HG02642 (cell line): ENCODE measurements around the gene SHFL.

Experiments
- ATAC-seq: cut with Tn5 transposase; IDR thresholded peaks from one replicate; pipeline ENCODE4 v1.9.1; 2021; ENCODE audit warnings: mild to moderate bottlenecking; ENCODE audit not compliant: unreplicated experiment, poor library complexity

The SHFL gene

DNA sequence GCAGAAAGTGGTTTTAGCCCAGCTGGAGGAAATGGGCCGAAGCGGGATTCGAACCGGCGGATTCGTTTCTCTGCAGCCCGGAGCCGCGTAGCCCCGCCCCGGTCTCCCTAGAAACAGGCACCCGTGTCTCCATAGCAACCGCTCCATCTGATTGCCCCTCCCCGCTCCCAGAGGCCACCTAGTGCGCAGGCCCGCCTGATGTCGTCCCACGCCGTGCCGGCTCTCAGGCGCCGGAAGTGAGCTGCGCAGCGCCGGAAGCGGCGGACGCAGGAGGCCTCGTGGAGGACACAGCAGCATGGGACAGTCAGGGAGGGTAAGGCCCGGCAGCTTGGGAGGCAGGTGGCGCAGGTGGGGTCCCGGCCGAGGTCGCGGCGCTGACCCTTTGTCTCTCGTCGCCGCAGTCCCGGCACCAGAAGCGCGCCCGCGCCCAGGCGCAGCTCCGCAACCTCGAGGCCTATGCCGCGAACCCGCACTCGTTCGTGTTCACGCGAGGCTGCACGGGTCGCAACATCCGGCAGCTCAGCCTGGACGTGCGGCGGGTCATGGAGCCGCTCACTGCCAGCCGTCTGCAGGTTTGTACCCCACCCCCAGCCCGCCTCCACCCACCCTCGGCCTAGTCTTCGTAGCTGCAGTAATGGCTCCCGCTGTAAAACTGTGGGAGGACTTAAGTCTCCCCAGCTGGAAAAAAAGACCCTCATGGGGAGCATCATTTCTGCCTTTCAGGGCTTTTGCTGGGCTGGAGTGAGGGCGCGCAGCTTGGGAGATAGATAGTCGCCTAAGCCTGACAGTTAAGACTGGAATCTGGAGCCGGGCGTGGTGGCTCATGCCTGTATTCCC, 20.2 kb downstream of the SHFL start, which contains the start of gene PPAN:
Gene PPAN (plus strand): TSS at position 263 of the 837 bp plus-strand sequence. CDS start 33 bp downstream, at position 296.
- peak; percentile 67 for ATAC-seq

DNA sequence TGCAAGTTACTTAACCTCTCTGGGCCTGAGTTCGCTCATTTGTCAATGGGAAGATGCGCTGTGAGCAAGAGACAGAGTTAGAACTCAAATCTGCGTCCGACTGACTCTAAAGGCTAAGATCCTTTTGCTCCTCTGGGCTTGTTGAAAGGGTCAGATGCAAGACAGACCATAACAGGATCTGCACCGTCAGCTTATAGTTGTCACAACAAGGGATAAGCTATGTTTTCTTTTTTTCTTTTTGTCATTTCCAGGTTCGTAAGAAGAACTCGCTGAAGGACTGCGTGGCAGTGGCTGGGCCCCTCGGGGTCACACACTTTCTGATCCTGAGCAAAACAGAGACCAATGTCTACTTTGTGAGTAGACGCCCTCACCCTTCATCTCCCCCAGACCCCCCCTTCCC, 21.1 kb downstream of the SHFL start:
- no peak for ATAC-seq

DNA sequence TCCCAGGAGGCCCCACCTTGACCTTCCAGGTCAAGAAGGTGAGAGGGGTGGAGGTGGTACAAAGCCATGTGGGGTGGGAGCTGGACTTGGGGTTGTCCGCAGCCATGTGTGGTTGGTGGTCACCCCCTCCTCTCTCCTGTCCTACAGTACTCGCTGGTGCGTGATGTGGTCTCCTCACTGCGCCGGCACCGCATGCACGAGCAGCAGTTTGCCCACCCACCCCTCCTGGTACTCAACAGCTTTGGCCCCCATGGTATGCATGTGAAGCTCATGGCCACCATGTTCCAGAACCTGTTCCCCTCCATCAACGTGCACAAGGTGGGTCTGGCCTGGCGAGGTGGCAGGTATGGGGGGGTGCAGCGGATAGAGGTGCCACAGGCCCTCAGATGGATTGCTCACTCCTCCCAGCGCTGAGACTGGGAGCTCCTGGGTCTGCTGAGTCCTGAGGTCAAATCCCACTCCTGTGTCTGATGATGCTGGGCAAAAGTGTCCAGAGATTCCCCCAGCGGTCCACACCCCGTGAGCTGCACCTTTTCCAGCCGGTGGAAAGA, 21.8 kb downstream of the SHFL start:
- no peak for ATAC-seq

DNA sequence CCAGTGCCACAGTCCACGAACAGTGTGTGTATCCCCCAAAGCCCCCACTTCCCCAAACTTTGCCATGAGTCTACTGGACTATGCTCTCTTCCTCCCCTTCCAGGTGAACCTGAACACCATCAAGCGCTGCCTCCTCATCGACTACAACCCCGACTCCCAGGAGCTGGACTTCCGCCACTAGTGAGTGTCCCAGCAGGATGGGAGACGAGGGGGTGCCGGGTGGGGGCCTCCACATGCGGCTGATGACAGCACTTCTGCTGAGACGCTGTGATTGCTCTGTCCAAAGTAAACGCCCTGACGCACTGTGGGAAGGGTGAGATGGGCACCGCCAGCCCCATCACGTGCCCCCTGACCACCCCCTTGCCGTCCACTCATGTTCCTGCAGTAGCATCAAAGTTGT, 23.4 kb downstream of the SHFL start:
- ATAC-seq = no peak

DNA sequence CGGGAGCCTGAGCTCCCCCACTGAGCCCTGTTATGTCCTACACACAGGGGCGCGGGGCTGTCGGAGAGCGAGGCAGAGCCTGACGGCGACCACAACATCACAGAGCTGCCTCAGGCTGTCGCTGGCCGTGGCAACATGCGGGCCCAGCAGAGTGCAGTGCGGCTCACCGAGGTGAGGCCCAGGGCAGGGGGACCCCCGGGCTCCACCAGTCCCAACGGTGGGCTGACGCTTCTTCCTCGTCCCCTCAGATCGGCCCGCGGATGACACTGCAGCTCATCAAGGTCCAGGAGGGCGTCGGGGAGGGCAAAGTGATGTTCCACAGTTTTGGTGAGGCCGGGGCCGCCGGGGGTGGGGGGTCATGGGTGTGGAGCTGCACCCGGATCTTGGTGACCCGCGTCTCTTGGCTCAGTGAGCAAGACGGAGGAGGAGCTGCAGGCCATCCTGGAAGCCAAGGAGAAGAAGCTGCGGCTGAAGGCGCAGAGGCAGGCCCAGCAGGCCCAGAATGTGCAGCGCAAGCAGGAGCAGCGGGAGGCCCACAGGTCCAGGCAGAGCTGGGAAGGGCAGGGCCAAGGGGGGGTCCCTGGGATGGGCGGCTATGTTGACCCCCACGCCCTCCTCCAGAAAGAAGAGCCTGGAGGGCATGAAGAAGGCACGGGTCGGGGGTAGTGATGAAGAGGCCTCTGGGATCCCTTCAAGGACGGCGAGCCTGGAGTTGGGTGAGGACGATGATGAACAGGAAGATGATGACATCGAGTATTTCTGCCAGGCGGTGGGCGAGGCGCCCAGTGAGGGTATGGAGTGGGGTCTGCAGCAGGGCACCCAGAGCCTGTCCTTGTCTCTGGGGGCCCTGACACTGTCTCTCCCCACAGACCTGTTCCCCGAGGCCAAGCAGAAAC, 24.2 kb downstream of the SHFL start:
- no peak for ATAC-seq

DNA sequence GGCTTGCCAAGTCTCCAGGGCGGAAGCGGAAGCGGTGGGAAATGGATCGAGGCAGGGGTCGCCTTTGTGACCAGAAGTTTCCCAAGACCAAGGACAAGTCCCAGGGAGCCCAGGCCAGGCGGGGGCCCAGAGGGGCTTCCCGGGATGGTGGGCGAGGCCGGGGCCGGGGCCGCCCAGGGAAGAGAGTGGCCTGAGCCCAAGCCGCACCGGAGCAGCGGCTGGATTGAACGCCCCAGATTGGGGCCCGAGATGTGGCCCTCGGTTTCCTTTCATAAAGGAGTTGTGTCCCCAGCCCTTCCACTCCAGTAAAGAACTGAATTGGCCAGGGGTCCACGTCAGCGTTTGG, 24.8 kb downstream of the SHFL start:
- no peak for ATAC-seq

DNA sequence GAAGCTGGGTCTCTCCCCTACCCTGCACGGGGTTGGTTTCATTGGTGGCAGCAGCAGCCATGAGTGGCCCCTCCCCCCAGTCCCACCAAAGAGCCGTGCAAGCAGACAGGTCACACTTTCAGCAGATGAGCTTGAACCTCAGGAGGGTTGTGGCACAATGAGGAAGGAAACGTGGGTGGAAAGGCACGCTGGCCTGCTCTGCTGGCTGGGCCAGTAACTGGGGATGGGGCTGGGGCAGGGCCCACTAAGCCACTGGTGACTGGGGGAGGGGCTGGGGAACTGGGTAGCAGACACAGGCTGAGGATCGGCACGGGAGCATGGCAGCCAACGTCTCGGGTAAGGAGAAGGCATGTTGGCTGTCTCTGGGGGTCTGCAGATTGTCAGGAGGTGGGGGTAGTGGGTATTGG, 25.3 kb downstream of the SHFL start, which contains the start of gene P2RY11:
Gene P2RY11 (plus strand): TSS at position 289 of the 407 bp plus-strand sequence. CDS start 29 bp downstream, at position 318.
- ATAC-seq = no peak

DNA sequence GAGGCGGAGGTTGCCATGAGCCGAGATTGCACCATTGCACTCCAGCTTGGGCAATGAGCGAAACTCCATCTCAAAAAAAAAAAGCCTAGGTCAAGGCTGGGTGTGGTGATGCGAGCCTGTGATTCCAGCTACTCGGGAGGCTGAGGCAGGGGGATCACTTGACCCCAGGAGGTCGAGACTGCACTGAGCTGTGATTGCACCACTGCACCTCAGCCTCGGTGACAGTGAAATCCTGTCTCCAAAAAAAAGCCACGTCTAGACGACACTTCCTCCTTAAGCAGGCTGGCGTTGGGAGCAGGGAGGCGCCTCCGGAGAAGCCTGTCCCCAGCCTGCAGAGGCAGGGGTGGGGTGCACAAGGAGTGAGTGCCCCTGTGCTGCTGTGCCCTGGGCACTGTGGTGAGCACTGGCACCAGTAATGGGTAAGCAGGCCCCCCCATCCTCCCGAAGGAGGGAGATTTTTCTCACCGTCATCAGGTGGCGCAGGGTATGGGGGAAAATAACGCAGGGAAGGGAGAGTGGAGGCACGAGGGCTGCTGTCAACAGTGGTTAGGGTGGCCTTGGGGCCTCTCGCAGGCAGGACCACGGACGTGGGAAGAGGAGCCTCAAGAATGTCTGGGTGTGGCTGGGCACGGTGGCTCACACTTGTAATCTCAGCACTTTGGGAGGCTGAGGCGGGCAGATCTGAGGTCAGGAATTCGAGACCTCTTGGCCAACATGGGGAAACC, 26.1 kb downstream of the SHFL start:
- no peak for ATAC-seq

DNA sequence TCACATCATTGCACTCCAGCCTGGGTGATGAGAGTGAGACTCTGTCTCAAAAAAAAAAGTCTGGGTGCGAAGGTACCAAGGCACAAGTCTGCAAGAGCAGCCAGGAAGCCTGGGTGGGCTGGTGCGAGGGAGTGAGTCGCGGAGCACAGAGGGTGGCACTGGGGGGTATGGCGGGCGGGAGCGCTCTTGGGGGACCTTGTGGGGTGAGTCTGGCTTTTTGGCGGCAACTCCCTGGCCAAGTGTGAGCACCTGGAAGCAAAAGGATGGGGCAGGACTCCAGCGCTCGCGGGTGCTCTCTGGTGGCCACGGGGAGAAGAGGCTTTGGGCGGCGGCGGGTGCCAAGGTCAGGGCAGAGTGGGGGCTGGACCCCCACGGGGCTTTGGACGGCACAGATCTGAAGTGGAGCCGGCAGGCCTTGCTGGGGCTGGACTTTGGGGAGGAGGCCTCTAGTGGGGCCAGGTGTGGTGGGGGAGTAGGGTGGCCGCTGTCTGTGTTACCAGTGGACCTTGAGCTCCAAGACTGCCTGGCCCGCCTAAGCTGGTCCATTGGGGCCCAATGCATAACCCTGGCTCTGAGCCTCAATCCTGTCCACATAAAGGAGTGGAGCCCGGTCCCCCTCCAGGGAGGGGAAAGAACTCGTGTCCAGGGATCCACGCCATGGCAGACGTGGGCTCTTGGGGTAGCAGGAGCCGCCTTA, 26.9 kb downstream of the SHFL start:
- peak; percentile 31 for ATAC-seq

DNA sequence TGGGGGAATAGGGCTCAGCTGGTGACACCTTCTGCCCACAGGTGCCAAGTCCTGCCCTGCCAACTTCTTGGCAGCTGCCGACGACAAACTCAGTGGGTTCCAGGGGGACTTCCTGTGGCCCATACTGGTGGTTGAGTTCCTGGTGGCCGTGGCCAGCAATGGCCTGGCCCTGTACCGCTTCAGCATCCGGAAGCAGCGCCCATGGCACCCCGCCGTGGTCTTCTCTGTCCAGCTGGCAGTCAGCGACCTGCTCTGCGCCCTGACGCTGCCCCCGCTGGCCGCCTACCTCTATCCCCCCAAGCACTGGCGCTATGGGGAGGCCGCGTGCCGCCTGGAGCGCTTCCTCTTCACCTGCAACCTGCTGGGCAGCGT, 27.5 kb downstream of the SHFL start:
- ATAC-seq = no peak

DNA sequence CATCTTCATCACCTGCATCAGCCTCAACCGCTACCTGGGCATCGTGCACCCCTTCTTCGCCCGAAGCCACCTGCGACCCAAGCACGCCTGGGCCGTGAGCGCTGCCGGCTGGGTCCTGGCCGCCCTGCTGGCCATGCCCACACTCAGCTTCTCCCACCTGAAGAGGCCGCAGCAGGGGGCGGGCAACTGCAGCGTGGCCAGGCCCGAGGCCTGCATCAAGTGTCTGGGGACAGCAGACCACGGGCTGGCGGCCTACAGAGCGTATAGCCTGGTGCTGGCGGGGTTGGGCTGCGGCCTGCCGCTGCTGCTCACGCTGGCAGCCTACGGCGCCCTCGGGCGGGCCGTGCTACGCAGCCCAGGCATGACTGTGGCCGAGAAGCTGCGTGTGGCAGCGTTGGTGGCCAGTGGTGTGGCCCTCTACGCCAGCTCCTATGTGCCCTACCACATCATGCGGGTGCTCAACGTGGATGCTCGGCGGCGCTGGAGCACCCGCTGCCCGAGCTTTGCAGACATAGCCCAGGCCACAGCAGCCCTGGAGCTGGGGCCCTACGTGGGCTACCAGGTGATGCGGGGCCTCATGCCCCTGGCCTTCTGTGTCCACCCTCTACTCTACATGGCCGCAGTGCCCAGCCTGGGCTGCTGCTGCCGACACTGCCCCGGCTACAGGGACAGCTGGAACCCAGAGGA, 28.0 kb downstream of the SHFL start:
- no peak for ATAC-seq

DNA sequence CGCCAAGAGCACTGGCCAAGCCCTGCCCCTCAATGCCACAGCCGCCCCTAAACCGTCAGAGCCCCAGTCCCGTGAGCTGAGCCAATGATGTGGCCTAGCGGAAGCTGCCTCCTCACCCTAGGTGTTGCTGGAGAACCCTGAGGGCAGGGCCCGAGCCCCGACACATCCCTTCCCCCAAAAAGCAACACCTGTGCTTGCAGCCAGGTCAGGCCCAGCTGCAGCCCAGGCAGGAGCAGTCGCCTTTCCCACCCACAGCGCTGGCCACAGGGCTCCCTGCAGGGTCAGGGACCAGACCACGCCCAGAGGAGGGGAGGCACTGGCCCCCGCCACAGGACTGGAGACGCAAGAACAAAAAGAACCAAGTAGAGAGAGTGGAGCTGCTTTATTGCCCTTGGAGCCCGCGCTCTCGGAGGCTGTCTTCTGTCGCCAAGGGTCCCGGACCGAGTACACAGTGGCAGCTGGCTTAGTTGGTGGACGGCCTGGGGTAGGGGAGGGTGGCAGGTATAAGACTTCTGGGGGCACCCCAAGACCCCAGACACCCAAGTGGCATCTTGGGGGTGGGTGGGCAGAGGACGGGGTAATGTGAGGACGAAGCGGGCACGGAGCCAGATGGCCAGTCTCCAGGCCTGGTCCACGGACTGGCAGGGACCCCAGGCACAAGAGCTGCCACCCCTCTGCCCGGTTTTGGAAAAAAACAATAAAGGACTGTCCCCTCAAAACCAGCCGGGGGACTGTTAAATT, 28.7 kb downstream of the SHFL start:
- no peak for ATAC-seq

DNA sequence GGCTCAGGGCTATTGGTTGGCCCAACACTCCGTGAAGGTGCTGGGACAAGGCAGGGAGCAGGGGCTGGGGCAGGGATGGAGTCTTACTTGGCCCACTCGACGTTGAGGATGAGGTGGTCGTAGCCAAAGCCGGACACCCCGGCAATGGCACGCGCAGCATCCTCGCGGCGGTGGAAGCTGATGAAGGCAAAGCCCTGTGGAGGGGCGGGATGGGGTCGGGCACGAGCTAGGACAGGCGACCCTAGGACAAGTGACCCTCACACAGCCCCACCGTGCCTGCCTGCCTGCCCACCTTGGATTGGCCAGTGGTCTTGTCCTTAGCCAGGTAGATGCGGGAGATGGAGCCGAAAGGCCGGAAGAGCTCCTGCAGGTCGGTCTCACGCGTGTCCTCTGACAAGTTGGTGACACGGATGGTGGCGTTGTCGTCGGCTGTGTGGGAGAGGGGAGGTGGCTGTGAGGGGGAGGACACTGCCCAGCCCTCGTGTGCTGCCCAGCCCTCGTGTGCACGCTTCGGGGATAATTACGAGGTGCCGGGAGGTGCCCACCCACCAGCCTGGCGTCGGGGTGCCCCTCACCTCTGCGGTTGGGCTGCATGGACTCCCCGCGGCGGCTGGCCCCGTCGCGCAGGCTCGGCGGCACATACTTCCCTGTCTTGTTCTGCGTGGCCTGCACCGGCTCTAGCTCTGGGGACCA, 29.4 kb downstream of the SHFL start:
- ATAC-seq = no peak

DNA sequence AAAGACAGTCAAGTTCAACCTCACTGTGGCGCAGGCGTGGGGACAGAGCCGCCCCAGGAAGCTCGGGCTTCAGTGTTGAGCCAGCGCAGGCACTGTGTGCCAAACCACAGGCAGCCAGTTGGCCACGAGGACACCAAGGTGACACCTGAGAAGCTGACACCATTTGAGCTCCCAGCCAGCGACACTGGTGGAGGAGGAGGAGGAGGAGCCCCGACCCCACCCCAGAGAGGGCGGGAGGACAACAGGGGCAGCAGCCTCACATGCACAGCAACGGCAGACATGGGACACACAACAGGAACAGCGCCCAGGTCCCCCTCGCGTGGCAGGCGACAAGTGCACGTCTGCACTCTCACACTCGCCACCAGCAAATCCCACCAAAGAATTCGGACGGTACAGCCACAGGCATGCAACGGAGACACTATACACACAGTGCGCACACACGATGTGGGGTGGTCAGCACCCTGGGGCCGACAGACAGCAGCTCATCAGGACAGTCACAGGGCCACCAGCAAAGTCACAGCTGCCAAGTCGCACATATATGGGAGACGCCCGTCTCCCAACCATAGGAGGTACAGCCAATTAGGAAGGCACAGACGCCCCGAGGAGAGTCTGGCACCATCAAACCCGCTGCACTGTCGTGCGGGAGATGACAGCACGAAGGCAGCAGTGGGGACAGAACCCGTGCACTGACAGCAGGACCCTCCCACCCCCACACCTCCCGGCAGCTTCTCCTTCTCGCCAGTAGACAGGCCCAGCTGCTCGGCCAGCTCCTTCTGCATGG, 30.2 kb downstream of the SHFL start:
- no peak for ATAC-seq

DNA sequence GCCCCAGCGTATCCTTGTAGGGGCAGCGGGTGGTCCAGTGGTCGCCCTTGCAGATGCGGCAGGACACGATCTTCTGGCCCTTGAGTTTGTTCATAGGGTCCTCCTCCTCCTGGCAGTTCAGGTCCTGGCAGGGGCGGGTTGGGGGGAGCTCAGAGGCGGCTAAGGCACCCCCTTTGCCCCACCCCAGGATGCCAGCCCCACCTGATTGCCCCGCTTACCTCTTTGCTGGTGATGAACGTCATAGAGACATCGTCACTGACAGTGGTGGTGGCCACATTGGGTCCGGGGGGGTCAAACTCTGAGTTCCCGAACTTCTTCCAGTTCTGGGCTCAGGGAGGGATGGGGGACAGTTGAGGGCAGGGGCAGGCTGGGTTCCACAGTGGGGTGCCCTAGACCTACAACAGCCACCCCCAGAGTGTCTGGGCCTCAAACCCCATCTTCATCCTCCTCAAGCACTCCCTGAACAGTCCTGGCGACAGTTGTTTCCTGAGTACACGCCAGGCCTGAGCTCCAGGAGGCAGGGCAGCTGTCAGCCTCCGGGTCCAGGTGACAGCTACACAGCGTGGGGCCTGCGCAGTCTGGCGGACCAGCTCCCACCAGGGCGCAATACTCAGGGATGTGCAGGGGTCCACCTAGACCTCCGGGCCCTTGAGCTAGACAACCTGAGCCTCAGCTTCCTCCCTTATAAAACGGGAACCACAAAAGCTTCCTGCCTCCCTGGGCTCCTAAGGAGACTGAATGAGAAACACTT, 30.9 kb downstream of the SHFL start:
- no peak for ATAC-seq

DNA sequence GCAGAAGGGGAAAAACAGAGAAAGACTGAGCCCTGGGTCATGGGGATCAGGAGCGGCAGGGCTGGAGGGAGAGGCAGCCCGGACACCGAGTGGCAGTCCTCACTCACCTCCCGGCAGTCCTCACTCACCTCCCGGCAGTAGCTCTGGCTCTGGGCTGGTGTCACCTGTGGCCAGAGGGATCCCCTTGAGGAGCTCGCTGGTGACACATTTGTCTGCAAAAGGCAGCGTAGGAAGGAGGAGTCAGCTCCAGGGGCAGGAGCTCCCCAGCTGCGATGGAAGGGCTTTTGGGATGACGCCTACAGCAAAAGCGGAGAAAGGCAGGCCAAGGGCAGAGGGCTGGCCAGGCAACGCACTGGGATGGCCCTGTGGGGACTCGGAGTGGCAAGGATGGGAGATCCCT, 32.8 kb downstream of the SHFL start:
- ATAC-seq = no peak
